ENCODE results near the gene MEAF6. TPM values are rescaled to one million over a fixed set of nuclear protein-coding genes. Genes with fewer than 3 reads are reported as not detected.
A peak's percentile ranks its signal among the peaks of the same experiment; 100 is the strongest.

The MEAF6 gene
- total and polyA plus RNA-seq, 2 of the 8 experiments (the other 6 are each of a cell fraction or from before 2014, with no cell fraction given) = 23.0 to 38.8 TPM

GRCh38 chr1:37553927-37554808, 39.6 kb upstream of the MEAF6 start, which contains the start of gene SNIP1 (continued):
- TF ChIP-seq ATF2 (IDR thresholded peaks at IDR 0.05; ENCODE audit: low read length) = no peak
- no peak for TF ChIP-seq CHD1 (IDR thresholded peaks at IDR 0.05; ENCODE audit: low read depth, low read length)
- peak; percentile 88 for TF ChIP-seq TAF1 (IDR thresholded peaks at IDR 0.05; ENCODE audit: low read depth, low read length)
- peak; percentile 78 for TF ChIP-seq POLR2AphosphoS5 (IDR thresholded peaks at IDR 0.05; ENCODE audit: low read depth, low read length)
- 0 out of 3 replicates have a peak, but pooled peaks of 1 of the 2 experiments have one; percentile 27 for TF ChIP-seq EP300 (IDR thresholded peaks at IDR 0.05; ENCODE audit: borderline replicate concordance in 1 of 2, low read depth in 2 of 2, low read length in 2 of 2)
